Tibial artery (tissue), 4 donors: ENCODE data around the gene MIPOL1.

Source experiments
- DNase-seq, 2 donors: peaks; one replicate each; pipeline ENCODE4 v3.0.0-alpha.2; 2019
- H3K27ac ChIP-seq, 2 donors: fragments of 200-600 bp; sonication (generic) in 1 of 2; 1 replicate in 1 of 2; 2 replicates in 1 of 2; pipeline ENCODE4 v1.5.1; 2018 to 2019; ENCODE audit warnings: mild to moderate bottlenecking in 1 of 2
- H3K27me3 ChIP-seq, 2 donors: fragments of 200-600 bp; sonication (generic) in 1 of 2; one replicate each; pipeline versions ENCODE4 v1.5.1 to v1.6.0; 2016 to 2019
- H3K36me3 ChIP-seq, 3 donors: fragments of 200-600 bp; sonication (generic) in 2 of 3; one replicate each; pipeline ENCODE4 v1.5.1; 2016 to 2019; ENCODE audit warnings: mild to moderate bottlenecking in 2 of 3
- H3K4me1 ChIP-seq, 4 donors: fragments of 200-600 bp; sonication (generic) in 2 of 4; 1 replicate in 3 of 4; 2 replicates in 1 of 4; pipeline ENCODE4 v1.5.1; 2016 to 2019
- H3K4me3 ChIP-seq, 2 donors: fragments of 200-600 bp; sonication (generic) in 1 of 2; 1 replicate in 1 of 2; 2 replicates in 1 of 2; pipeline ENCODE4 v1.5.1; 2018 to 2019; ENCODE audit warnings: mild to moderate bottlenecking in 2 of 2
- H3K9me3 ChIP-seq, 3 donors: fragments of 200-600 bp; sonication (generic) in 1 of 3; one replicate each; pipeline ENCODE4 v1.5.1; 2016 to 2019
- intact Hi-C: fragments of 100-400 bp; cut with DNase I; formaldehyde crosslinking; loops from one replicate; pipeline ENCODE4 v1.15.0; 2023; ENCODE audit warnings: low total_unique reads
- TF ChIP-seq, protein P1 (sequence below), 2 experiments: fragments of 200-600 bp in 1 of 2; fragments of 450-650 bp in 1 of 2; IDR thresholded peaks; one replicate each; pipeline ENCODE4 v1.5.1; 2017 to 2019; ENCODE audit warnings: antibody characterized with exemption in 2 of 2, mild to moderate bottlenecking in 1 of 2, moderate library complexity in 1 of 2

The MIPOL1 gene

DNA sequence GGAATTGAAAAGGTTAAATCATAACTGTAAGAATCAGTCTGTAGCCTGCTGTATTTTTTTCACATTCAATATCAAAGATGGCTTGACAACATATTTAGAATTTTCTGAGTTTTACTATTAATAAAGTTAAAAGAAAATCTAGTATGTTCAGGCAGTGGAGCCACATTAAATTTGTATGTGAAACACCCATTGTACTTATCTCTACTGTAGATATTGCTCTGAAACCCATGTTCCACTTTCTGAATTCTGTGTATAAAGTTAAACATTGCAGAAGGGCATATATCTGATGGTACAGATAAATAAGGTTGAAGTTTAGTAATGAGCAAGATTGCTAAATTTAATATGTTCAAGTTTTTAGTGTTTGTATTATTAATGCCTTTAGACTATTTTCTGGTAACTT is 224.6 kb downstream of the MIPOL1 start:
- H3K9me3 ChIP-seq, result no peaks in the 10 kb centered on the region
- intact Hi-C loops, result no loop called here
- no peak overlapping the region for H3K27ac ChIP-seq
- no peaks in the 10 kb centered on the region for H3K27me3 ChIP-seq
- DNase-seq, result no peak
- no peaks in the 10 kb centered on the region for H3K4me1 ChIP-seq
- H3K4me3 ChIP-seq, result no peak overlapping the region
- peaks cover 0 to 8% (median 0%) of the 10 kb centered on the region in 3 donors for H3K36me3 ChIP-seq
- TF ChIP-seq, protein P1, sequence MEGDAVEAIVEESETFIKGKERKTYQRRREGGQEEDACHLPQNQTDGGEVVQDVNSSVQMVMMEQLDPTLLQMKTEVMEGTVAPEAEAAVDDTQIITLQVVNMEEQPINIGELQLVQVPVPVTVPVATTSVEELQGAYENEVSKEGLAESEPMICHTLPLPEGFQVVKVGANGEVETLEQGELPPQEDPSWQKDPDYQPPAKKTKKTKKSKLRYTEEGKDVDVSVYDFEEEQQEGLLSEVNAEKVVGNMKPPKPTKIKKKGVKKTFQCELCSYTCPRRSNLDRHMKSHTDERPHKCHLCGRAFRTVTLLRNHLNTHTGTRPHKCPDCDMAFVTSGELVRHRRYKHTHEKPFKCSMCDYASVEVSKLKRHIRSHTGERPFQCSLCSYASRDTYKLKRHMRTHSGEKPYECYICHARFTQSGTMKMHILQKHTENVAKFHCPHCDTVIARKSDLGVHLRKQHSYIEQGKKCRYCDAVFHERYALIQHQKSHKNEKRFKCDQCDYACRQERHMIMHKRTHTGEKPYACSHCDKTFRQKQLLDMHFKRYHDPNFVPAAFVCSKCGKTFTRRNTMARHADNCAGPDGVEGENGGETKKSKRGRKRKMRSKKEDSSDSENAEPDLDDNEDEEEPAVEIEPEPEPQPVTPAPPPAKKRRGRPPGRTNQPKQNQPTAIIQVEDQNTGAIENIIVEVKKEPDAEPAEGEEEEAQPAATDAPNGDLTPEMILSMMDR (IDR thresholded peaks at IDR 0.05), result no peak

DNA sequence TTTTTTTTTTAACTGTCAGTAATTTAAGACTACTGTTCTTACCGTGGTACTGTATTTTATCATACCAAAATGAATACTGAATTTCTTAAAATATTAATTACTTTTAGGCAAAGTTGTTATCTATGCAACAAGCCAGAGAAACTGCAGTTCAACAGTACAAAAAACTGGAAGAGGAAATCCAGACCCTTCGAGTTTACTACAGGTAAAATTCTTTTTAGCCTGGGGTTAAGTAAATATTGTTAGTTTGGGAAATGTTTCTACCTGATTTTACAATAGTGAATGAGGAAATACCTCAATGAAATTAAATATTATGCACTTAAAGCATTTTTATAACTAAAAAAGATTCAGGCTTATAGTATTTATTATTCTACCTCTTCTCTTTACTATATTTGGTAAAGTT is 225.0 kb downstream of the MIPOL1 start:
- Histone ChIP-seq H3K27ac (no peak overlapping the region), H3K9me3 (no peaks in the 10 kb centered on the region), H3K4me3 (no peak overlapping the region), H3K27me3 (no peaks in the 10 kb centered on the region), H3K4me1 (no peaks in the 10 kb centered on the region), H3K36me3 (peaks cover 0 to 8% (median 0%) of the 10 kb centered on the region in 3 donors)
- DNase-seq, result no peak
- TF ChIP-seq, protein P1 (IDR thresholded peaks at IDR 0.05), result no peak
- intact Hi-C loops, result no loop called here

DNA sequence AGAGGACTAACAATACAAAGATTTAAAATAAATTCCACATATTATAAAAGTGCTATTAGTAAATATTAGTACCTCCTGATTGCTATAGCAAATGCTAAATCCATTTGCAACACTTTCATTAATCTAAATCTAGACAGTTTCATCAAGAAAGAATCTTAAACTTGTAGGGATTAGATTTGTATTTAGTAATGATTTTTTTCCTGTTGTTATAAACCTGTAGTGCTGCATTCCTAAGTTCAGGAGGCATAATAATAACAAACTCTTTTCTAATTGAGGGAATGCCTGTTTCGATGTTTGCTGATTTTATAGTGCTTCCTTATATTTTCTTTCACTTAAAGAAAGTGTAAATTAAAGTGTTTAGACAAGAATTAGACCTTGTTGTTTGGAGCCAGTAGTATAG is 231.2 kb downstream of the MIPOL1 start:
- Histone ChIP-seq H3K9me3 (no peaks in the 10 kb centered on the region), H3K27me3 (no peaks in the 10 kb centered on the region), H3K4me3 (no peak overlapping the region), H3K27ac (no peak overlapping the region), H3K4me1 (no peaks in the 10 kb centered on the region), H3K36me3 (peaks cover 0 to 8% (median 6%) of the 10 kb centered on the region in 3 donors)
- intact Hi-C loops, result no loop called here
- DNase-seq, result no peak
- TF ChIP-seq, protein P1 (IDR thresholded peaks at IDR 0.05), result no peak

DNA sequence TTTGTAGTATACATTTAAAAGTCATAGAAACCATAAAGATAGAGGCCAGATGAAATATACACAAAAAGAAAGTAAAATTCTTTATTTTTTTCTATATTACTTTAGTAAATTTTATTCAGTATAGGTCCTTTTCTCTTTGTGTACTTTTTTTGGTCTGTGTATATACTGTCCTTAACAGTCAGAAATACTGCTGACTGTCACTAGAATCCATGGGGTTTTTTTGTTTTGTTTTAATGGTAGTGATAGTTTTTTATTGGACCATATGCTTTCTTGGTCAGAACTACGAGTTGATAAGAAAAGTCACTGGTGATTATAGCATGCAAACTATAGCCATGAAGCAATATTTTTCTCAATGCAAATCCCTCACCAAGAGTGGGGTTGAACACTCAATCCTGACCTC is 231.9 kb downstream of the MIPOL1 start:
- no peak overlapping the region for H3K27ac ChIP-seq
- H3K4me1 ChIP-seq, result no peaks in the 10 kb centered on the region
- TF ChIP-seq, protein P1 (IDR thresholded peaks at IDR 0.05), result no peak
- no peaks in the 10 kb centered on the region for H3K27me3 ChIP-seq
- no peaks in the 10 kb centered on the region for H3K9me3 ChIP-seq
- no peak for DNase-seq
- peaks cover 0 to 7% (median 2%) of the 10 kb centered on the region in 3 donors for H3K36me3 ChIP-seq
- H3K4me3 ChIP-seq, result no peak overlapping the region
- intact Hi-C loops, result no loop called here

DNA sequence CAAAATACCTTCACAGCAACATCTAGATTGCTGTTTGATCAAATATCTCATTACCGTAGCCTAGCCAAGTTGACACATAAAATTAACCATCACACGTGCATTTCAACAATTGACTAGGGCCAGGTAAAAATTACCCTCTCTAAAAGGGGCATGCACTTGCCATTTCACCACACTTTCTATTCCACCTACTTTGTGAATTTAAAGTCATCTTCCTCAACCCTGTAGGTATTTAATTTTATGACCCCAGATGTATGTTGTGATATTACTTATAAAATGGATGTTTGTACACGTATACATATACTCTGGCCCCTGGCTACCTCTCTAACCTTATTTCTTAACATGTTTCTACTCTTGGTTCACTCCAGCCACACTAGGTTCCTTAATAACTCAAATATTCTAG is 237.1 kb downstream of the MIPOL1 start:
- H3K27me3 ChIP-seq, result no peaks in the 10 kb centered on the region
- no peak overlapping the region for H3K4me3 ChIP-seq
- H3K27ac ChIP-seq, result no peak overlapping the region
- DNase-seq, result no peak
- no peaks in the 10 kb centered on the region for H3K4me1 ChIP-seq
- TF ChIP-seq, protein P1 (IDR thresholded peaks at IDR 0.05), result no peak
- intact Hi-C loops, result no loop called here
- peaks cover 0 to 7% (median 2%) of the 10 kb centered on the region in 3 donors for H3K36me3 ChIP-seq
- no peaks in the 10 kb centered on the region for H3K9me3 ChIP-seq

DNA sequence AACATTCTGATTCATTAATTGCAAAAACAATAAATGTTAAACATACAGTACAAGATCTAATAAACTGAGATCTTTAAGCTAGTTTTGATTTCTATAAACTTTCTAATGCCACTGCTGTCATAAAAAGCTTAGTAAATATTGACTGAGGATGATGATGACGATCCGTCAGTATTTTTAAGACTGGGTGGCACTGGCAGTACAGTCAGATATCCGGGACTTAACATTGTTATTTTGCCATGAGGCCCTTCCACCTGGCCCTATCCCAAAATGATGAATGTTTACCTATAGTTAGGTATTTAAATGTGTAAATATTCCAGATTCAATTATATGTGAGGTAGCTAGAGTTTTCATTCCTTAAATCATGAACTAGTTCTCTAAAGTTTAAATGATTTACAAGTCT is 238.8 kb downstream of the MIPOL1 start:
- H3K4me3 ChIP-seq, result no peak overlapping the region
- H3K27ac ChIP-seq, result no peak overlapping the region
- DNase-seq, result no peak
- H3K9me3 ChIP-seq, result no peaks in the 10 kb centered on the region
- peaks cover 0 to 7% (median 5%) of the 10 kb centered on the region in 3 donors for H3K36me3 ChIP-seq
- TF ChIP-seq, protein P1 (IDR thresholded peaks at IDR 0.05), result no peak
- no peaks in the 10 kb centered on the region for H3K27me3 ChIP-seq
- intact Hi-C loops, result no loop called here
- H3K4me1 ChIP-seq, result no peaks in the 10 kb centered on the region
